ENCODE measurements around the gene RAD51AP2.

DNA sequence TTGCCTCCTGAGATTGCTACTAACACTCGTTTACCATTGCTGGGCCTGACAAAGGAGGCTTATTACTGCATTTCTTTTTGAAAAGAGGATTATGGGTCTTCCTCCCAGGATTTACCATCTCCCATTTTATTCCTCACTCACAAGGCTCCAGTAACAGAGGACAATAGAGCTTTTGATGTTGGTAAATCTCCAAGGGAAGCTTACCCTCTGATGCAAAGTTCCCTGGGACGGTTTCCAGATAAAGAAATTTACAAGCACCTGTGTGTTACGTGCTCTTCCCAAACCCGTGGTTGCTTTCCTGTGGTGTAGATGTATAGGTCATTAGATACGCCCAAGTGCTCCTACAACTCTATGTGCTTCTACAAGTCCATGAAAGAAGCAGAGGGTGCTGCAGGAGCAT lies 39.4 kb upstream of the RAD51AP2 start:
- TF ChIP-seq, protein P1, sequence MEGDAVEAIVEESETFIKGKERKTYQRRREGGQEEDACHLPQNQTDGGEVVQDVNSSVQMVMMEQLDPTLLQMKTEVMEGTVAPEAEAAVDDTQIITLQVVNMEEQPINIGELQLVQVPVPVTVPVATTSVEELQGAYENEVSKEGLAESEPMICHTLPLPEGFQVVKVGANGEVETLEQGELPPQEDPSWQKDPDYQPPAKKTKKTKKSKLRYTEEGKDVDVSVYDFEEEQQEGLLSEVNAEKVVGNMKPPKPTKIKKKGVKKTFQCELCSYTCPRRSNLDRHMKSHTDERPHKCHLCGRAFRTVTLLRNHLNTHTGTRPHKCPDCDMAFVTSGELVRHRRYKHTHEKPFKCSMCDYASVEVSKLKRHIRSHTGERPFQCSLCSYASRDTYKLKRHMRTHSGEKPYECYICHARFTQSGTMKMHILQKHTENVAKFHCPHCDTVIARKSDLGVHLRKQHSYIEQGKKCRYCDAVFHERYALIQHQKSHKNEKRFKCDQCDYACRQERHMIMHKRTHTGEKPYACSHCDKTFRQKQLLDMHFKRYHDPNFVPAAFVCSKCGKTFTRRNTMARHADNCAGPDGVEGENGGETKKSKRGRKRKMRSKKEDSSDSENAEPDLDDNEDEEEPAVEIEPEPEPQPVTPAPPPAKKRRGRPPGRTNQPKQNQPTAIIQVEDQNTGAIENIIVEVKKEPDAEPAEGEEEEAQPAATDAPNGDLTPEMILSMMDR (IDR thresholded peaks at IDR 0.05): no peak
- TF ChIP-seq, protein P2, sequence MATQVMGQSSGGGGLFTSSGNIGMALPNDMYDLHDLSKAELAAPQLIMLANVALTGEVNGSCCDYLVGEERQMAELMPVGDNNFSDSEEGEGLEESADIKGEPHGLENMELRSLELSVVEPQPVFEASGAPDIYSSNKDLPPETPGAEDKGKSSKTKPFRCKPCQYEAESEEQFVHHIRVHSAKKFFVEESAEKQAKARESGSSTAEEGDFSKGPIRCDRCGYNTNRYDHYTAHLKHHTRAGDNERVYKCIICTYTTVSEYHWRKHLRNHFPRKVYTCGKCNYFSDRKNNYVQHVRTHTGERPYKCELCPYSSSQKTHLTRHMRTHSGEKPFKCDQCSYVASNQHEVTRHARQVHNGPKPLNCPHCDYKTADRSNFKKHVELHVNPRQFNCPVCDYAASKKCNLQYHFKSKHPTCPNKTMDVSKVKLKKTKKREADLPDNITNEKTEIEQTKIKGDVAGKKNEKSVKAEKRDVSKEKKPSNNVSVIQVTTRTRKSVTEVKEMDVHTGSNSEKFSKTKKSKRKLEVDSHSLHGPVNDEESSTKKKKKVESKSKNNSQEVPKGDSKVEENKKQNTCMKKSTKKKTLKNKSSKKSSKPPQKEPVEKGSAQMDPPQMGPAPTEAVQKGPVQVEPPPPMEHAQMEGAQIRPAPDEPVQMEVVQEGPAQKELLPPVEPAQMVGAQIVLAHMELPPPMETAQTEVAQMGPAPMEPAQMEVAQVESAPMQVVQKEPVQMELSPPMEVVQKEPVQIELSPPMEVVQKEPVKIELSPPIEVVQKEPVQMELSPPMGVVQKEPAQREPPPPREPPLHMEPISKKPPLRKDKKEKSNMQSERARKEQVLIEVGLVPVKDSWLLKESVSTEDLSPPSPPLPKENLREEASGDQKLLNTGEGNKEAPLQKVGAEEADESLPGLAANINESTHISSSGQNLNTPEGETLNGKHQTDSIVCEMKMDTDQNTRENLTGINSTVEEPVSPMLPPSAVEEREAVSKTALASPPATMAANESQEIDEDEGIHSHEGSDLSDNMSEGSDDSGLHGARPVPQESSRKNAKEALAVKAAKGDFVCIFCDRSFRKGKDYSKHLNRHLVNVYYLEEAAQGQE (IDR thresholded peaks at IDR 0.05; ENCODE audit: insufficient read depth in 1 of 2, low read depth in 2 of 2, low read length in 1 of 2): no peak
- no peak for TF ChIP-seq POLR2AphosphoS5 (IDR thresholded peaks at IDR 0.05; ENCODE audit: low read depth, low read length)

Measured in Panc1 (cell line).